Esophagus squamous epithelium (tissue), 5 donors: ENCODE measurements around the gene RFX2. TPM values are rescaled to one million over a fixed set of nuclear protein-coding genes. Genes with fewer than 3 reads are reported as not detected.
"Not testable (repeated sequence)": the region's sequence is repeated elsewhere in the genome, so short reads cannot be mapped to it uniquely, and the experiment has no call there.

Experiments used
- DNase-seq: peaks from one replicate; lab custom pipeline; 2025; lab: John Stamatoyannopoulos, UW
- H3K27ac ChIP-seq, 4 donors: fragments of 200-600 bp; sonication (generic); one replicate each; pipeline ENCODE4 v1.5.1; 2016 to 2019; ENCODE audit warnings: mild to moderate bottlenecking in 1 of 4
- H3K27me3 ChIP-seq, 4 donors: fragments of 200-600 bp; sonication (generic); 1 replicate in 3 of 4; 2 replicates in 1 of 4; pipeline versions ENCODE4 v1.5.1 to v1.6.0; 2017 to 2021; ENCODE audit warnings: antibody characterized with exemption in 1 of 4
- H3K36me3 ChIP-seq, 3 donors: fragments of 200-600 bp; sonication (generic); one replicate each; pipeline ENCODE4 v1.5.1; 2016 to 2019
- H3K4me1 ChIP-seq, 3 donors: fragments of 200-600 bp; sonication (generic); one replicate each; pipeline ENCODE4 v1.5.1; 2017 to 2019
- H3K4me3 ChIP-seq, 4 donors: fragments of 200-600 bp; sonication (generic); 1 replicate in 3 of 4; 2 replicates in 1 of 4; pipeline ENCODE4 v1.5.1; 2016 to 2019; ENCODE audit warnings: mild to moderate bottlenecking in 2 of 4, moderate library complexity in 1 of 4
- H3K9me3 ChIP-seq, 3 donors: fragments of 200-600 bp; sonication (generic); one replicate each; pipeline ENCODE4 v1.5.1; 2016 to 2019
- CTCF ChIP-seq, 6 experiments: fragments of 450-650 bp in 4 of 6; fragments of 200-600 bp in 2 of 6; sonication (generic) in 2 of 6; IDR thresholded peaks; one replicate each; pipeline ENCODE4 v1.5.1; 2016 to 2019; ENCODE audit warnings: antibody characterized with exemption in 6 of 6, mild to moderate bottlenecking in 4 of 6, moderate library complexity in 4 of 6
- POLR2A ChIP-seq, 4 donors: fragments of 450-650 bp; IDR thresholded peaks; one replicate each; pipeline ENCODE4 v1.6.1; 2017; ENCODE audit warnings: antibody characterized with exemption in 4 of 4, mild to moderate bottlenecking in 4 of 4, moderate library complexity in 3 of 4
- WGBS, 2 donors: methylation state at CpG; one replicate each; pipeline ENCODE4 v1.1.5; 2018; 5-methylcytosine and 5-hydroxymethylcytosine counted together
- intact Hi-C: fragments of 100-400 bp; cut with DNase I; formaldehyde crosslinking; loops from one replicate; pipeline ENCODE4 v1.15.0; 2022
- total RNA-seq, 4 donors: library from RNA; depleted of rRNA; stranded (reverse); fragments of >200 nt; gene quantifications; one replicate each; pipeline ENCODE4 v1.1.0, GENCODE V29; 2016
- donor health status: DM: yes; HTN: yes; CAD: no.

Gene RFX2
- total RNA-seq, 4 donors from 2014 or later: 5.2 to 21.4 (median 7.7) TPM

- H3K4me1 ChIP-seq: no peaks in the 10 kb centered on the region
- no peaks in the 10 kb centered on the region for H3K9me3 ChIP-seq
- no peak overlapping the region for H3K4me3 ChIP-seq
- no peak overlapping the region for H3K27ac ChIP-seq
- H3K36me3 ChIP-seq: peaks cover 0 to 62% (median 0%) of the 10 kb centered on the region in 3 donors
- WGBS, 2 donors: 67 to 75% methylated on average over 1 of the region's 1 CpG
- H3K27me3 ChIP-seq: no peaks in the 10 kb centered on the region
- no peak for DNase-seq
- intact Hi-C loops: no loop called here
- TF ChIP-seq POLR2A (IDR thresholded peaks at IDR 0.05) (no peak), CTCF (IDR thresholded peaks at IDR 0.05) (no peak)
Observed at GRCh38 chr19:6011794-6012193, 98.5 kb downstream of the RFX2 start.

GRCh38 chr19:6011206-6011605 lies 99.1 kb downstream of the RFX2 start:
- TF ChIP-seq CTCF (IDR thresholded peaks at IDR 0.05) (no peak), POLR2A (IDR thresholded peaks at IDR 0.05) (no peak)
- H3K27ac ChIP-seq: no peak overlapping the region
- H3K4me1 ChIP-seq: no peaks in the 10 kb centered on the region
- intact Hi-C loops: no loop called here
- H3K4me3 ChIP-seq: no peak overlapping the region
- 84 to 85% methylated on average over 6 to 7 of the region's 10 CpGs for WGBS, 2 donors
- H3K9me3 ChIP-seq: no peaks in the 10 kb centered on the region
- peaks cover 0 to 67% (median 0%) of the 10 kb centered on the region in 3 donors for H3K36me3 ChIP-seq
- DNase-seq: no peak
- H3K27me3 ChIP-seq: no peaks in the 10 kb centered on the region

GRCh38 chr19:6010107-6010506 lies 100.2 kb downstream of the RFX2 start:
- Histone ChIP-seq H3K4me3 (no peak overlapping the region), H3K4me1 (no peaks in the 10 kb centered on the region), H3K36me3 (peaks cover 0 to 78% (median 0%) of the 10 kb centered on the region in 3 donors), H3K27ac (no peak overlapping the region), H3K9me3 (no peaks in the 10 kb centered on the region), H3K27me3 (no peaks in the 10 kb centered on the region)
- no peak for DNase-seq
- WGBS, 2 donors: 91 to 100% methylated on average over 2 to 15 of the region's 16 CpGs
- TF ChIP-seq POLR2A (IDR thresholded peaks at IDR 0.05): no peak
- no peak for TF ChIP-seq CTCF (IDR thresholded peaks at IDR 0.05)
- intact Hi-C loops: no loop called here

GRCh38 chr19:6007866-6008265 lies 102.4 kb downstream of the RFX2 start:
- Histone ChIP-seq H3K27ac (no peak overlapping the region), H3K4me3 (no peak overlapping the region), H3K27me3 (no peaks in the 10 kb centered on the region), H3K4me1 (no peaks in the 10 kb centered on the region), H3K9me3 (no peaks in the 10 kb centered on the region), H3K36me3 (peaks cover 0 to 87% (median under 1%) of the 10 kb centered on the region in 3 donors)
- TF ChIP-seq POLR2A (IDR thresholded peaks at IDR 0.05) (no peak), CTCF (IDR thresholded peaks at IDR 0.05) (no peak)
- no peak for DNase-seq
- WGBS, 2 donors: 91 to 100% methylated on average over 9 to 24 of the region's 26 CpGs
- intact Hi-C loops: no loop called here

GRCh38 chr19:6006896-6007295 lies 103.4 kb downstream of the RFX2 start:
- intact Hi-C loops: no loop called here
- TF ChIP-seq CTCF (IDR thresholded peaks at IDR 0.05): no peak
- no peak for TF ChIP-seq POLR2A (IDR thresholded peaks at IDR 0.05)
- Histone ChIP-seq H3K27ac (no peak overlapping the region), H3K4me3 (no peak overlapping the region), H3K36me3 (peaks cover 0 to 88% (median 8%) of the 10 kb centered on the region in 3 donors), H3K9me3 (no peaks in the 10 kb centered on the region), H3K27me3 (no peaks in the 10 kb centered on the region), H3K4me1 (no peaks in the 10 kb centered on the region)
- DNase-seq: no peak
- whole genome bisulfite sequencing, 2 donors: 91 to 94% methylated on average over 8 to 20 of the region's 20 CpGs

GRCh38 chr19:6006070-6006446 lies 104.2 kb downstream of the RFX2 start:
- H3K27ac ChIP-seq, H3K4me1 ChIP-seq, H3K27me3 ChIP-seq, H3K9me3 ChIP-seq, intact Hi-C loops, H3K4me3 ChIP-seq, DNase-seq: not testable (repeated sequence)
- peaks cover 0 to 88% (median 8%) of the 10 kb centered on the region in 3 donors for H3K36me3 ChIP-seq
- 86 to 97% methylated on average over 6 to 7 of the region's 7 CpGs for WGBS, 2 donors
